NCI-H1092 (cell line): ENCODE data around the gene DMD.

ENCODE experiments used
- DNase-seq: peaks from one replicate; lab custom pipeline; 2025; lab: John Stamatoyannopoulos, UW

DMD gene

GRCh38 chrX:31349515-31349914 lies 1861.8 kb downstream of the DMD start:
- DNase-seq: no peak

GRCh38 chrX:31340587-31340986 lies 1870.8 kb downstream of the DMD start:
- DNase-seq: no peak

GRCh38 chrX:31338991-31339350 lies 1872.4 kb downstream of the DMD start:
- no peak for DNase-seq

GRCh38 chrX:31337332-31337731 lies 1874.0 kb downstream of the DMD start:
- DNase-seq: no peak

- DNase-seq: no peak
These were observed 1874.9 kb downstream of the DMD start for GRCh38 chrX:31336419-31336818.

GRCh38 chrX:31334997-31335396 lies 1876.4 kb downstream of the DMD start:
- no peak for DNase-seq

GRCh38 chrX:31333165-31333831 lies 1878.1 kb downstream of the DMD start:
- DNase-seq: no peak

- no peak for DNase-seq
These were observed 1879.4 kb downstream of the DMD start for GRCh38 chrX:31331928-31332327.

- DNase-seq: no peak
These were observed 1880.3 kb downstream of the DMD start for GRCh38 chrX:31331015-31331414.

GRCh38 chrX:31329298-31329697 lies 1882.1 kb downstream of the DMD start:
- no peak for DNase-seq

GRCh38 chrX:31323658-31324057 lies 1887.7 kb downstream of the DMD start:
- no peak for DNase-seq

GRCh38 chrX:31320740-31321139 lies 1890.6 kb downstream of the DMD start:
- no peak for DNase-seq

- no peak for DNase-seq
These were observed 1891.8 kb downstream of the DMD start for GRCh38 chrX:31319586-31319985.

- DNase-seq: no peak
These were observed 1892.5 kb downstream of the DMD start for GRCh38 chrX:31318866-31319265.

GRCh38 chrX:31316340-31316991 lies 1894.9 kb downstream of the DMD start:
- no peak for DNase-seq

GRCh38 chrX:31314921-31315320 lies 1896.4 kb downstream of the DMD start:
- DNase-seq: no peak

GRCh38 chrX:31307952-31308351 lies 1903.4 kb downstream of the DMD start:
- no peak for DNase-seq

GRCh38 chrX:31302573-31303075 lies 1908.7 kb downstream of the DMD start:
- DNase-seq: no peak

GRCh38 chrX:31301941-31302340 lies 1909.4 kb downstream of the DMD start:
- DNase-seq: no peak

GRCh38 chrX:31301203-31301602 lies 1910.1 kb downstream of the DMD start:
- DNase-seq: no peak

GRCh38 chrX:31298916-31299315 lies 1912.4 kb downstream of the DMD start:
- DNase-seq: no peak

- DNase-seq: no peak
These were observed 1913.5 kb downstream of the DMD start for GRCh38 chrX:31297881-31298280.

GRCh38 chrX:31294475-31294874 lies 1916.9 kb downstream of the DMD start:
- no peak for DNase-seq

- DNase-seq: no peak
These were observed 1917.9 kb downstream of the DMD start for GRCh38 chrX:31293409-31293808.
